Adrenal gland (tissue), 12 donors: ENCODE measurements around the gene ASAP2. TPM values are rescaled to one million over a fixed set of nuclear protein-coding genes. Genes with fewer than 3 reads are reported as not detected.

Experiments used
- DNase-seq, 7 donors: peaks; one replicate each; pipeline ENCODE4 v3.0.0-alpha.2; 2019 to 2020
- H3K27ac ChIP-seq, 5 donors: fragments of 200-600 bp; sonication (generic) in 4 of 5; 1 replicate in 3 of 5; 2 replicates in 2 of 5; pipeline versions ENCODE4 v1.5.1 to v1.8.0; 2016 to 2020; ENCODE audit warnings: mild to moderate bottlenecking in 1 of 5
- H3K27me3 ChIP-seq: fragments of 200-600 bp; 2 replicates; pipeline ENCODE4 v1.8.0; 2021
- H3K36me3 ChIP-seq, 2 donors: fragments of 200-600 bp; replicated peaks in 1 of 2; 1 replicate in 1 of 2; 2 replicates in 1 of 2; pipeline versions ENCODE4 v1.5.1 to v1.8.0; 2018 to 2022
- H3K4me1 ChIP-seq, 2 donors: fragments of 200-600 bp; replicated peaks in 1 of 2; 1 replicate in 1 of 2; 2 replicates in 1 of 2; pipeline versions ENCODE4 v1.5.1 to v1.8.0; 2018 to 2021
- H3K4me3 ChIP-seq, 4 donors: fragments of 200-600 bp; sonication (generic) in 3 of 4; one replicate each; pipeline ENCODE4 v1.5.1; 2016 to 2018
- H3K9me3 ChIP-seq, 3 donors: fragments of 200-600 bp; sonication (generic) in 1 of 3; replicated peaks in 1 of 3; 1 replicate in 2 of 3; 2 replicates in 1 of 3; pipeline versions ENCODE4 v1.5.1 to v1.8.0; 2016 to 2021
- CTCF ChIP-seq, 6 experiments: fragments of 450-650 bp in 4 of 6; fragments of 200-600 bp in 2 of 6; sonication (generic) in 1 of 6; IDR thresholded peaks; 1 replicate in 5 of 6; 2 replicates in 1 of 6; pipeline versions ENCODE4 v1.5.1 to v1.8.0; 2016 to 2021; ENCODE audit warnings: antibody characterized with exemption in 6 of 6, mild to moderate bottlenecking in 2 of 6, moderate library complexity in 1 of 6
- POLR2A ChIP-seq, 2 donors: fragments of 450-650 bp; IDR thresholded peaks; one replicate each; pipeline ENCODE4 v1.6.1; 2017; ENCODE audit warnings: antibody characterized with exemption in 2 of 2, mild to moderate bottlenecking in 2 of 2, moderate library complexity in 1 of 2
- WGBS, 4 donors: extraction: QIAGEN DNeasy Blood & Tissue Kit in 2 of 4; methylation state at CpG; one replicate each; pipeline versions ENCODE4 v1.1.5 to v1.1.7; 2013 to 2017; 5-methylcytosine and 5-hydroxymethylcytosine counted together
- intact Hi-C, 2 donors: fragments of 100-400 bp; cut with DNase I; formaldehyde crosslinking; loops; one replicate each; pipeline versions ENCODE4 v1.14.1 to v1.15.0; 2022 to 2023
- polyA plus RNA-seq, 3 donors: library from polyadenylated mRNA; stranded (reverse); fragments of 200-250 nt in 2 of 3; fragments of 350-450 nt in 1 of 3; fragmentation: Illumina TruSeq in 1 of 3; extraction: RNeasy Lipid Tissue Mini Kit (QIAGEN cat#74804) in 1 of 3; gene quantifications; one replicate each; pipeline ENCODE4 v1.2.3, GENCODE V29; 2013 to 2014
- total RNA-seq, 9 donors: library from RNA; depleted of rRNA in 4 of 9; stranded (reverse); fragments of >200 nt in 4 of 9; fragments of 120-200 nt in 1 of 9; fragmentation: NEBNext Ultra II Directional in 1 of 9; extraction: Animal tissue kit (Norgen Biotek cat#: 25700) in 1 of 9; gene quantifications; one replicate each; pipeline versions ENCODE4 v1.1.0 to v1.2.4, GENCODE V29; 2013 to 2023
- donor health status: healthy with polysubstance abuse.
- donor health status: Bipolar disorder and iron deficiency.
- donor health status: DM: yes; HTN: yes; CAD: no.
- donor health status: DM: no; HTN: no; CAD: no.
- donor health status: DM: no; HTN: no; CAD: no.
- donor health status: DM: yes; HTN: yes; CAD: no.

ASAP2 gene
- total and polyA plus RNA-seq, 12 donors = 5.4 to 12.9 (median 7.7) TPM

GRCh38 chr2:9269695-9270360, 63.2 kb downstream of the ASAP2 start:
- Histone ChIP-seq H3K36me3 (no peaks in the 10 kb centered on the region), H3K4me3 (no peak overlapping the region), H3K9me3 (no peaks in the 10 kb centered on the region), H3K4me1 (peaks cover 0 to under 1% of the 10 kb centered on the region in 2 donors), H3K27ac (no peak overlapping the region), H3K27me3 (no peaks in the 10 kb centered on the region)
- TF ChIP-seq POLR2A (IDR thresholded peaks at IDR 0.05) (no peak), CTCF (IDR thresholded peaks at IDR 0.05) (no peak)
- DNase-seq = no peak
- 86 to 96% (median 89%) methylated on average over 6 to 8 of the region's 8 CpGs for WGBS, 4 donors
- intact Hi-C loops = no loop called here

- Histone ChIP-seq H3K27ac (no peak overlapping the region), H3K4me3 (no peak overlapping the region), H3K27me3 (no peaks in the 10 kb centered on the region), H3K36me3 (no peaks in the 10 kb centered on the region), H3K9me3 (no peaks in the 10 kb centered on the region), H3K4me1 (peaks cover 0 to 8% of the 10 kb centered on the region in 2 donors)
- TF ChIP-seq POLR2A (IDR thresholded peaks at IDR 0.05) (no peak), CTCF (IDR thresholded peaks at IDR 0.05) (no peak)
- WGBS, 4 donors = 68 to 75% (median 73%) methylated on average over 5 of the region's 5 CpGs
- DNase-seq = no peak
- intact Hi-C loops = no loop called here
Measured at GRCh38 chr2:9271091-9271490, 64.5 kb downstream of the ASAP2 start.

GRCh38 chr2:9271691-9272090, 65.1 kb downstream of the ASAP2 start:
- Histone ChIP-seq H3K36me3 (no peaks in the 10 kb centered on the region), H3K4me3 (no peak overlapping the region), H3K4me1 (peaks cover 0 to 8% of the 10 kb centered on the region in 2 donors), H3K27me3 (no peaks in the 10 kb centered on the region), H3K9me3 (no peaks in the 10 kb centered on the region), H3K27ac (no peak overlapping the region)
- WGBS, 4 donors = 79 to 90% (median 90%) methylated on average over 5 of the region's 5 CpGs
- DNase-seq = no peak
- TF ChIP-seq CTCF (IDR thresholded peaks at IDR 0.05) = no peak
- TF ChIP-seq POLR2A (IDR thresholded peaks at IDR 0.05) = no peak
- intact Hi-C loops = no loop called here

- TF ChIP-seq CTCF (IDR thresholded peaks at IDR 0.05) (no peak), POLR2A (IDR thresholded peaks at IDR 0.05) (no peak)
- intact Hi-C loops = no loop called here
- Histone ChIP-seq H3K9me3 (no peaks in the 10 kb centered on the region), H3K36me3 (no peaks in the 10 kb centered on the region), H3K4me1 (peaks cover 0 to 8% of the 10 kb centered on the region in 2 donors), H3K27me3 (no peaks in the 10 kb centered on the region), H3K27ac (no peak overlapping the region), H3K4me3 (no peak overlapping the region)
- WGBS, 4 donors = 64 to 73% (median 66%) methylated on average over 5 of the region's 5 CpGs
- DNase-seq = no peak
Measured at GRCh38 chr2:9273486-9274130, 67.0 kb downstream of the ASAP2 start.
